ENCODE results near the gene IL6ST.
"Not testable (repeated sequence)": the region's sequence is repeated elsewhere in the genome, so short reads cannot be mapped to it uniquely, and the experiment has no call there.

IL6ST gene

GRCh38 chr5:55959208-55959607, 35.6 kb downstream of the IL6ST start:
- no peak for DNase-seq

- not testable (repeated sequence) for DNase-seq
Observed at GRCh38 chr5:55941154-55941553, 53.6 kb downstream of the IL6ST start.

- not testable (repeated sequence) for DNase-seq
Observed at GRCh38 chr5:55937598-55937997, 57.2 kb downstream of the IL6ST start.

DNA sequence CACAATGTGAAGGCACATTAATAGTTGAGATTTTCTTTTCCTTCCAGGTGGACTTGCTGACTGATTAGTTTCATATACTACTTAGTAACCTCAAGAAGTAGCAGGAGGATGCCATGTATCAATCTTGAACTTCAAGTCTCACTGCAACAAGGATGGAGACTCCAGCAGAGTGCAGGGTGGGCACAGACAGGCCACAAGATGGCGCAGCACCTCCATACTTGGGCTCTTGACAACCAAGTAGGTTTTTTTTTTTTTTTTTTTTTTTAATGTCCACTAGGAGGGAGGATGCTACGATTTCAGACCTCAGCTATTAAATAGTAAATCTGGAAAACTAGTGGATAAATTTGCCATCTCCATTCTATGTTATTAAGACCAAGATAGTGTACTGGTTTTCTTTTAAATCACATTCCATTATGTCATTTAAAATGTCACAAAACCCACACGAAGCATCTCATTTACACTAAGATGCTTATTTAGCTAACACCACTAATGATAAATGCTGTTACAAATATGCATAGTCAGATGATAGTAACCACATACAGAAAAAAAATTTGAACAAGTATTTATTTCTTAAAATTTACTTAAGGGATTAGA, 58.6 kb downstream of the IL6ST start:
- DNase-seq, result peak; percentile 25 to 53

- no peak for DNase-seq
Observed at GRCh38 chr5:55935371-55935770, 59.4 kb downstream of the IL6ST start.

GRCh38 chr5:55934720-55935119, 60.0 kb downstream of the IL6ST start:
- DNase-seq, result no peak

- DNase-seq, result no peak
Observed at GRCh38 chr5:55934115-55934613, 60.6 kb downstream of the IL6ST start.

GRCh38 chr5:55933377-55934114, 61.2 kb downstream of the IL6ST start:
- DNase-seq, result no peak

GRCh38 chr5:55932700-55933099, 62.1 kb downstream of the IL6ST start:
- no peak for DNase-seq

DNA sequence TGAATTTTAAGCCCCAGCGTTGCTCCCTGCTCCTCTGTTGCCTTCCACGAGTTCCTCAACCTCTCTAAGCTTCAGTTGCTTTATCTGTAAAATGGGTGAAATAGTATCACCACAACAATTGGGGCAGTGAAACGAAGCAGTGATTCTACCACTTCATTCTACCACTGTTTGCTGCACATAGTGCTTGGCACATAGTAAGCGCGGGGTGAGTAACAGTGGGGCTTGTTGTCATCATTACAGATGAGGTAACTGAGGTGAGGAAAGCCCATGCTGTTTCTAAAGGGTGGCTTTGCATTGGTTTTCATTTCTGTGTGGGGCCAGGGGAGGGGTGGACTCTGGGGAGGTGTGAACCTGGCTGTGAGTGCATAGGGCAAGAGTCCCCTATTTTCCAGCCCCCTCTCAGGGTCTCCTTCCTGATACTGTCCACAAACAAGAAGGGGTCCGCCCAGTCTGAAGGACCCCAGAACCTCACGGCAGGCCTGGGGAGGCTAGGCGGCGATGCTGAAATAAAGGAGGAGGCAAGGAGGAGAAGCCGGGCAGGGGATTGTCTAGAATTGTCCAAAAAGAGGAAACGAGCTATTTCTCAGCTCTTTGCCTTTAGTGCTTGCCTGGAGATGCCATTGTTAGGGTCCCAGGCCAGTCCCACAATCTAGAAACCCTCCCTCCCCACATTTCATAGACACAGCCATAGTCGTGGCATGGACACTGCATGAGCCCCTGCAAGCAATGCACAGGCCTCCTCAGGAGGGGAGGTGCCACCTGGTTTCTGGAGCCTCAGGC, 65.6 kb downstream of the IL6ST start:
- DNase-seq, result no peak

DNA sequence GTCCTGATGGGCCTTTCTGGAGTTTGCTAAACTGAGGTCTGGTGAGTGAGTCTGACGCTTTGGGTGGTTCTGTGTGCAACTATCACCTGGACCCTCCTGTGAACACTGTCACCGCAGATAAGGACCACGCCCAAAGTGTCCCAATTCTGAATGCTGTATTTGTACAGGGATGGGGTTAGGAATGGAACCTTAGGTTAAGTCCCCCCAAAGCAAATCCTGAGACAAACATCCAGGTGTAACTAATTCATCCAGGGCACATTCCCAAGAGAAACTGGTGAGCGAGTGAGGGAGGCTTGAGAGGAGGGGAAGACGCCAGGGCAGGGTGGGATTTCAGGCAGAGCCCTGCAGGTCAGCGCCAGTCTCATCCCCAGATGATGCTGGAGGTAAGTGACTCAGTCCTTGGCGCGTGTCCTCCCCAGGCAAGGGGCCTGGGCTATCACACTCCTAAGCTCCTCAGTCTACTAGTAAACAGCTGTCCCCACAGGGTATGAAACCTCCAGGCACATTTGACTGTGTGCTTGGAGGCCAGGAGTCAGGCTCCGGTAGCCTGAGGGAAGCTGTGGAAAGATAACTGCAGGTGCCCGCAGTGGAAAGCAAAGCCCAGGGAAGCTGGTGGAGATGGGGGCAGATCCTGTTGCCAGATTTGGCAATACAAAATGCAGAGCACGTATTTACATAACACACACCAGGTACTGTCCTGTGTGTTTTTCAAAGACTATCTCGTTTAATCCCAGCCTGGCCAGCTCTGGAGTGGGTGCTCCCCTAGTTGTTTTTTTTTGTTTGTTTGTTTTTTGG, 66.7 kb downstream of the IL6ST start:
- DNase-seq, result no peak

DNA sequence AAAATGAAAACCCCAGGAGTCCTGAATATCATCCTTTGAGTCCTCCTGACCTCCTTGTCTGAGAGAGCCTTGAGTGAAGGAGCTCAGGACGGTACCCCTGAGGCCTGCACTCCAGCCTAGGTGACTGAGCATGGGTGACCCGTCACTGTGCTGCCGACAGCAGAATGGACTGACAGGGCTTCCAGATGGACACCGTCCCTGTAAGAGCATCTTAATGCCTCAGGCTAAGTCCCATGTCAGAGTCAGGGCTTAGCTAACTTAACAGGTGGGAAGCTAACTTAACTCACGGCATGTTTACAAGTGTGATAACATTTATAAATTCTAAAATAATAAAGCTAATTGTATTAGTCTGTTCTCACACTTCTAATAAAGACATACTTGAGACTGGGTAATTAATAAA, 68.3 kb downstream of the IL6ST start:
- DNase-seq, result no peak

DNA sequence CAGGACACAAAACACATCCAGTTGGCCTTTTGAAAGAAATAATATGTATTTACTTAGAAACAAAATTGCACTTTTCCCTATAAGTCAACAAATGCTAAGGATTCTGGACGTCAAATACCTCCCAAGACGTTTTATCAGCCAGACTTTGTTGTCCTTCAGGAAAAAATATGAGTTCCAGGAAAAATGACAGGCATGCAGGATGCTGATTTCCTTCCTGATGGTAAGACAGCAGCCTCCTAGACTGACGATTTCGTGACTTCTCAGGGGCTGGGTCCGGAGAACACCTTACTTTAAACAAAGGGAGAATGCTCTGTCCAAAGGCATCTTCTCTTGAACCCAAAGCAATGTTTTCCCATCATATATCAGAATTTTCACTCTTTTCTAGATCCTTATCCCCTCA, 69.1 kb downstream of the IL6ST start:
- no peak for DNase-seq

GRCh38 chr5:55925181-55925580, 69.6 kb downstream of the IL6ST start:
- no peak for DNase-seq

DNA sequence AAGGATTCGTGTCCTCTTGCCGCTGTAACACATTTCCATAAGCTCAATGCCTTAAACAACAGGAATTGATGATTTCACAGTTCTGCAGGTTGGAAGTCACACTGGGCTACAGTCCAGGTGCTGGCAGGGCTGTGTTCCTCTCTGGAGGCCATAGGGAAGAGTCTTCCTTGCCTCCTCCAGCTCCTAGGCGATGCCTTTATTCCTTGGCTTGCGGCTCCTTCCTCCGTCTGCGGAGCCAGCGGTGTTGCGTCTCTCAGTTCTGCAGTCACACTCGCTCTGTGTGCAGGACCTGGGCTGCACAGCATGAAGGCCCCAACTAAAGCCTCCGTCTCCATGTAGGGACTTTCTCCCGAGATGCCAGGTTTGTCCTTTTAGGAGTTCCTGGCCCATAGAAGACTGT, 70.0 kb downstream of the IL6ST start:
- DNase-seq, result no peak

GRCh38 chr5:55923865-55924500, 70.8 kb downstream of the IL6ST start:
- DNase-seq, result no peak

- DNase-seq, result no peak
Observed at GRCh38 chr5:55923177-55923771, 71.5 kb downstream of the IL6ST start.

- no peak for DNase-seq
Observed at GRCh38 chr5:55921617-55922016, 73.1 kb downstream of the IL6ST start.

DNA sequence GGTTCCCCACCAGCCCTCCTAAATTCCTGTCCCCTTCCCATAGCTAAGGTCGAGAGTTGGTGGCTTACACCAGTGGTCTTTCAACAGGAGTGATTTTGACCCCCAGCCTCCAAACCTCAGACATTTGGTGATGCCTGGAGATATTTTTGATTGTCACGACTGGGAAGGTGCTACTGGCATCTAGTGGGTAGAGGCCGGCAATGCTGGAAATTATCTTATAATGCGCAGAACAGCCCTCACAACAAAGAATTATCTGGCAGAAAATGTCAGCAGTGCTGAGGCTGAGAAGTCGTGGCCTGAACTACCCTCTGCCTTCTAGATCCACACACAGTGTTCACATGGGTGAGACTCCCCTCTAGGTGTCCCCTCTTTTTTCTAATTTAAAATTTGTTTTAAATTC, 74.0 kb downstream of the IL6ST start:
- no peak for DNase-seq

- no peak for DNase-seq
Observed at GRCh38 chr5:55919625-55920024, 75.1 kb downstream of the IL6ST start.

DNA sequence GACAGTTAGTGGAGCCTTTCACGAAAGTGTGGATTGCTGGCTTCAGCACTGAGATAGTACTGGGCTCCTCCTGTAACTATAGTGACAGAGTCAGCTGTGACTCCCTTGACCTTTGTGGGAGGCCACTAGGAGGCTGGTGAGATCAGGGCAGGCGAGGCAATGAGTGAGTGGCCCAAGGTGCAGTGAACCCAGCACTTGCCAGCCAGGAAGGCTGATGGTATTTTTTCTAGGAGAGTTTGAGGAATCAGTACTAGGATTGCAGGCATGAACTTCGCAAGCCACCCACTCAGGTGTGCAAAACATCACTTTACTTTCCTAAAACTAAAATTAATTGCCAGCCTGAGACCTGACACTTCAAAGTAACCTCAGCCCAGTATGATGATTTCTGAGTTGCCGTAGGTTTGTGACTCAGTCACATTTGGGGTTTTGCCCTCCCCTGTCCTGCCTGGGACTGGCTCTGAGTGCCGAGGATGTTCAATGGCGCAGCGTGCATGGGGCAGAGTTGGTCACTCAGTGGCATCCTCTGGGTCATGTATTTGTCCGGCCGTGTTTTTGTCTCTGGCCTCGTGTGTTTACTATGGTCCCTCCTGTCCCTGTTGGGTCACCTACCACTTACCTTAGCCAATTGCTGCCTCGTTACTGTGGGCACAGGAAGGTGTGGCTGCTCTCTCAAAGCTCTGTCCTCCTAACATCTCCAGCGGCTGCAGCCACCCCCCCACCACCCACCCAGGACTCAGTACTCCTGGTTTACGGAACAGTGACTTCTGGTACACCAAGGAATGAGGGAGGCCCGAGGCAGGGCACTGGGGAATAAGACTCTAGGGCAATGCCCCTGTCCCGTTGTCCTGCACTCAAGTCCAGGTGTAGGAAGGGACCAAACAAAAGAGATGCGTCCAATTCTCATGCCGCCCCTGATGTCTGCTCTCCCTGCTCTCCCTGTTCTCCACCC, 76.4 kb downstream of the IL6ST start:
- no peak for DNase-seq

Data from NCI-H187 (cell line).